ENCODE measurements around the gene NFKB1. TPM values are rescaled to one million over a fixed set of nuclear protein-coding genes. Genes with fewer than 3 reads are reported as not detected.

The NFKB1 gene, protein sequence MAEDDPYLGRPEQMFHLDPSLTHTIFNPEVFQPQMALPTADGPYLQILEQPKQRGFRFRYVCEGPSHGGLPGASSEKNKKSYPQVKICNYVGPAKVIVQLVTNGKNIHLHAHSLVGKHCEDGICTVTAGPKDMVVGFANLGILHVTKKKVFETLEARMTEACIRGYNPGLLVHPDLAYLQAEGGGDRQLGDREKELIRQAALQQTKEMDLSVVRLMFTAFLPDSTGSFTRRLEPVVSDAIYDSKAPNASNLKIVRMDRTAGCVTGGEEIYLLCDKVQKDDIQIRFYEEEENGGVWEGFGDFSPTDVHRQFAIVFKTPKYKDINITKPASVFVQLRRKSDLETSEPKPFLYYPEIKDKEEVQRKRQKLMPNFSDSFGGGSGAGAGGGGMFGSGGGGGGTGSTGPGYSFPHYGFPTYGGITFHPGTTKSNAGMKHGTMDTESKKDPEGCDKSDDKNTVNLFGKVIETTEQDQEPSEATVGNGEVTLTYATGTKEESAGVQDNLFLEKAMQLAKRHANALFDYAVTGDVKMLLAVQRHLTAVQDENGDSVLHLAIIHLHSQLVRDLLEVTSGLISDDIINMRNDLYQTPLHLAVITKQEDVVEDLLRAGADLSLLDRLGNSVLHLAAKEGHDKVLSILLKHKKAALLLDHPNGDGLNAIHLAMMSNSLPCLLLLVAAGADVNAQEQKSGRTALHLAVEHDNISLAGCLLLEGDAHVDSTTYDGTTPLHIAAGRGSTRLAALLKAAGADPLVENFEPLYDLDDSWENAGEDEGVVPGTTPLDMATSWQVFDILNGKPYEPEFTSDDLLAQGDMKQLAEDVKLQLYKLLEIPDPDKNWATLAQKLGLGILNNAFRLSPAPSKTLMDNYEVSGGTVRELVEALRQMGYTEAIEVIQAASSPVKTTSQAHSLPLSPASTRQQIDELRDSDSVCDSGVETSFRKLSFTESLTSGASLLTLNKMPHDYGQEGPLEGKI
- total RNA-seq, result 21.7 and 29.1 TPM in 2 replicates

GRCh38 chr4:102500696-102501446 lies at the start of gene NFKB1:
NFKB1 (plus strand) TSS chr4:102501359; CDS start chr4:102525519, 24,160 bp downstream.

Other genes with a start within 250 kb of the NFKB1 start
- gene SLC39A8, start 155.9 kb upstream of the NFKB1 start, total RNA-seq, result 14.8 and 22.0 TPM in 2 replicates

Measured in regular cardiac myocyte (primary cell).